HepG2 (cell line): ENCODE data around the gene PIGV. TPM values are rescaled to one million over a fixed set of nuclear protein-coding genes. Genes with fewer than 3 reads are reported as not detected.

Experiments
- ATAC-seq: fragments of 200-7000 bp; cut with Tn5 transposase; 3 replicates; pipeline ENCODE4 v1.9.1; 2020; ENCODE audit warnings: mild to moderate bottlenecking, moderate library complexity
- BruUV-seq: library from RNA; stranded (reverse); fragments of 400-500 nt; replicated peaks from 2 replicates; lab custom pipeline; 2021; lab: Mats Ljungman, UMichigan
- CTCF ChIA-PET: fragments of 300-600 bp; formaldehyde crosslinking; extraction: SDS; loops from one replicate; lab custom pipeline; 2021; ENCODE audit warnings: low total read pairs, inconsistent platforms, low intra/inter-chr PET ratio; lab: Yijun Ruan, JAX
- POLR2A ChIA-PET: fragments of 350-600 bp; sonication (Branson Sonifier 250); formaldehyde crosslinking; loops from one replicate; lab custom pipeline; 2020; ENCODE audit warnings: antibody characterized with exemption, inconsistent platforms; lab: Yijun Ruan, JAX
- DNase-seq: peaks from one replicate; pipeline ENCODE4 v3.0.0-alpha.2; 2015; ENCODE audit warnings: low spot score
- FAIRE-seq: peaks from 3 replicates; lab custom pipeline; 2011; peaks lifted over from hg19 to GRCh38; lab: Jason Lieb, UNC
- H2AFZ ChIP-seq: one replicate; pipeline ENCODE4 v1.6.1; 2011; ENCODE audit warnings: low read length, inconsistent platforms
- H3K27ac ChIP-seq: fragments of 300-600 bp; 3 replicates; pipeline ENCODE4 v1.8.0; 2011; ENCODE audit warnings: mixed run types, mild to moderate bottlenecking, mixed read lengths, low read length, inconsistent platforms; ENCODE audit not compliant: insufficient read depth; ENCODE audit errors: extremely low read length
- H3K27me3 ChIP-seq, 2 experiments: fragments of 200-600 bp in 1 of 2; 2 replicates in 1 of 2; 3 replicates in 1 of 2; pipeline versions ENCODE4 v1.6.0 to v1.8.0; 2011; ENCODE audit warnings: low read length in 2 of 2, mild to moderate bottlenecking in 2 of 2, moderate library complexity in 2 of 2, inconsistent platforms in 1 of 2; ENCODE audit not compliant: insufficient read depth in 2 of 2, control insufficient read depth in 1 of 2
- H3K36me3 ChIP-seq, 2 experiments: fragments of 200-600 bp in 1 of 2; replicated peaks in 1 of 2; 2 replicates in 1 of 2; 3 replicates in 1 of 2; pipeline versions ENCODE4 v1.5.1 to v1.8.0; 2011; ENCODE audit warnings: low read length in 2 of 2, inconsistent platforms in 1 of 2; ENCODE audit not compliant: insufficient read depth in 2 of 2, control insufficient read depth in 1 of 2
- H3K4me1 ChIP-seq: 2 replicates; pipeline ENCODE4 v1.5.1; 2012; ENCODE audit warnings: low read length, inconsistent platforms; ENCODE audit not compliant: insufficient read depth
- H3K4me2 ChIP-seq: 2 replicates; pipeline ENCODE4 v1.6.0; 2011; ENCODE audit warnings: low read depth, low read length, inconsistent platforms
- H3K4me3 ChIP-seq, 3 experiments: fragments of 200-600 bp in 1 of 3; sonication (generic), shearing (Covaris generic) in 1 of 3; replicated peaks in 1 of 3; 2 replicates each; pipeline ENCODE4 v1.5.1; 2011 to 2016; ENCODE audit warnings: low read length in 3 of 3, inconsistent platforms in 2 of 3, low read depth in 2 of 3, mild to moderate bottlenecking in 2 of 3, control low read depth in 1 of 3, mixed read lengths in 1 of 3; ENCODE audit not compliant: insufficient read depth in 1 of 3
- H3K79me2 ChIP-seq: one replicate; pipeline ENCODE4 v1.6.1; 2011; ENCODE audit warnings: low read length, inconsistent platforms; ENCODE audit not compliant: insufficient read depth
- H3K9ac ChIP-seq: 2 replicates; pipeline ENCODE4 v1.6.0; 2011; ENCODE audit warnings: mild to moderate bottlenecking, low read depth, low read length, inconsistent platforms; ENCODE audit not compliant: insufficient read depth
- H3K9me3 ChIP-seq: 2 replicates; pipeline ENCODE4 v1.5.1; 2012; ENCODE audit warnings: mild to moderate bottlenecking, low read length
- H4K20me1 ChIP-seq: 2 replicates; pipeline ENCODE4 v1.6.0; 2011; ENCODE audit warnings: inconsistent platforms, mild to moderate bottlenecking, low read length, moderate library complexity; ENCODE audit not compliant: insufficient read depth
- JARID2 ChIP-seq: sonication (generic); formaldehyde crosslinking; IDR thresholded peaks from 2 replicates; pipeline ENCODE4 v1.8.1; 2023; ENCODE audit warnings: missing genetic modification reagents, inconsistent platforms; ENCODE audit not compliant: insufficient replicate concordance
- KAT8 ChIP-seq: IDR thresholded peaks from 2 replicates; pipeline ENCODE4 v1.6.1; 2016; ENCODE audit warnings: missing genetic modification reagents, missing compliant biosample characterization
- RARA ChIP-seq: IDR thresholded peaks from 2 replicates; pipeline ENCODE4 v1.6.1; 2016; ENCODE audit warnings: missing genetic modification reagents, missing compliant biosample characterization
- SETDB1 ChIP-seq: sonication (generic); formaldehyde crosslinking; IDR thresholded peaks from 2 replicates; pipeline ENCODE4 v1.5.1; 2020; ENCODE audit warnings: missing genetic modification reagents, mild to moderate bottlenecking, borderline replicate concordance
- SIN3B ChIP-seq: fragments of 150-350 bp; IDR thresholded peaks from 2 replicates; pipeline ENCODE4 v1.6.1; 2014; ENCODE audit warnings: low read length
- SRSF4 ChIP-seq: fragments of 200-400 bp; formaldehyde crosslinking; IDR thresholded peaks from one replicate; pipeline ENCODE4 v1.6.1; 2018; ENCODE audit warnings: mild to moderate bottlenecking, low read depth, low read length, moderate library complexity; ENCODE audit not compliant: poor library complexity, severe bottlenecking
- ZNF138 ChIP-seq: sonication (generic); formaldehyde crosslinking; IDR thresholded peaks from 2 replicates; pipeline ENCODE4 v1.5.0; 2020; ENCODE audit warnings: mild to moderate bottlenecking, low read depth, missing genetic modification reagents
- ZNF274 ChIP-seq: sonication (generic); formaldehyde crosslinking; IDR thresholded peaks from 2 replicates; pipeline ENCODE4 v1.5.1; 2020; ENCODE audit warnings: mild to moderate bottlenecking, missing genetic modification reagents
- ZNF296 ChIP-seq: sonication (generic); formaldehyde crosslinking; conservative IDR thresholded peaks from 2 replicates; pipeline ENCODE4 v1.5.0; 2020; ENCODE audit warnings: mild to moderate bottlenecking, missing genetic modification reagents
- ZNF629 ChIP-seq: sonication (generic); formaldehyde crosslinking; conservative IDR thresholded peaks from 2 replicates; pipeline ENCODE4 v1.5.0; 2020; ENCODE audit warnings: missing genetic modification reagents
- ZNF781 ChIP-seq: sonication (generic); formaldehyde crosslinking; IDR thresholded peaks from 2 replicates; pipeline ENCODE4 v1.5.1; 2020; ENCODE audit warnings: borderline replicate concordance, mild to moderate bottlenecking, missing genetic modification reagents; ENCODE audit errors: not compliant biosample characterization
- WGBS: methylation state at CpG from one replicate; pipeline ENCODE4 v1.1.6; 2017; ENCODE audit warnings: low lambda C conversion rate; 5-methylcytosine and 5-hydroxymethylcytosine counted together
- in situ Hi-C: cut with HindIII; loops from 2 replicates; pipeline ENCODE4 v1.10.0; 2017; ENCODE audit warnings: low pct_unique_long_range_greater_than_20kb; ENCODE audit not compliant: extremely low pct_ligation_motif_present
- intact Hi-C: fragments of 100-400 bp; cut with micrococcal nuclease; formaldehyde crosslinking; loops from one replicate; pipeline ENCODE4 v1.10.0; 2022; ENCODE audit not compliant: unreplicated experiment
- polyA plus RNA-seq, 8 experiments: library from polyadenylated mRNA; depleted of rRNA in 3 of 8; stranded (reverse) in 7 of 8; unstranded in 1 of 8; fragments of >200 nt; fragmentation: Illumina TruSeq in 4 of 8; extraction: Trizol in 4 of 8; gene quantifications; 2 replicates each; pipeline versions ENCODE4 v1.2.1 to v1.2.3, GENCODE V29; 2011 to 2016; ENCODE audit warnings: low read depth in 4 of 8, missing spikeins in 1 of 8, mixed read lengths in 1 of 8; ENCODE audit not compliant: insufficient read depth in 1 of 8
- total RNA-seq, 5 experiments: library from RNA; depleted of rRNA; stranded (reverse); fragments of >200 nt; fragmentation: Illumina TruSeq; extraction: Trizol; gene quantifications; 2 replicates each; pipeline ENCODE4 v1.2.3, GENCODE V29; 2016; ENCODE audit warnings: low read depth in 1 of 5
- TF ChIP-seq, protein P1 (sequence below): IDR thresholded peaks from 2 replicates; pipeline ENCODE4 v1.6.1; 2016; ENCODE audit warnings: mild to moderate bottlenecking, missing biosample characterization, missing genetic modification reagents

PIGV gene
- total and polyA plus RNA-seq, 2 of the 13 experiments (the other 11 are each of a cell fraction or from before 2014, with no cell fraction given) = 13.5 to 22.7 TPM

DNA sequence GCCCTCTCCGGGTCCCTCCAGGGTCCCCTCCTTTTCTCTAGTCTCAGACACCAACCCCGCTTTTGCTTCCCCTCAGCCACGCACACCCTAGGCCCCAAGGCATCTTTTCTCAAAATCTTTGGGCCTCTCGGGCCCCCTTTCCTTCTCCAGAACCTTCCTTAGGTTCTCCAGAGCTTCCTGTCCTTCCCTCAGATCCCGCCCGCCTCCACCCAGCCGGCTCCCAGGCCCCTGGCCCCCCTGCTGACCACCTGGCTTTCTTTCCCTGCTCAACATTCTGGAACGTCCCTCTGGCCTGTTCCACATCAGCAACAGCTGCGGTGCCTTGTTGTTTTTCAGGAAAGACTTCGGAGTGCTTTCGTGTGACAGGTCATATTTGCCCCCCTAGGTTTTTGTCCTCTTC is 39.9 kb downstream of the PIGV start:
- POLR2A ChIA-PET = interaction anchor here (1.3 kb wide), 1 partner anchor 37 kb away, joined by 4 read pairs; no protein-coding TSS in a partner anchor
- no peaks in the 10 kb centered on the region; a peak in 1 of 5 replicates for H3K27me3 ChIP-seq
- WGBS = 82% methylated on average over 11 of the region's 11 CpGs
- peak overlapping the region; percentile 70; the same call in 1 of the 2 replicates for H3K9ac ChIP-seq
- no peak for TF ChIP-seq KAT8 (CRISPR knock-in tag)
- TF ChIP-seq, protein P1, sequence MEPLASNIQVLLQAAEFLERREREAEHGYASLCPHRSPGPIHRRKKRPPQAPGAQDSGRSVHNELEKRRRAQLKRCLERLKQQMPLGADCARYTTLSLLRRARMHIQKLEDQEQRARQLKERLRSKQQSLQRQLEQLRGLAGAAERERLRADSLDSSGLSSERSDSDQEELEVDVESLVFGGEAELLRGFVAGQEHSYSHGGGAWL (CRISPR knock-in tag) = no peak
- TF ChIP-seq RARA (CRISPR knock-in tag) = no peak
- no peak for TF ChIP-seq SIN3B
- no peak for TF ChIP-seq JARID2 (CRISPR knock-in tag)
- H3K4me2 ChIP-seq = peak overlapping the region; percentile 85
- DNase-seq (no peak), ATAC-seq (no peak), FAIRE-seq (no peak)
- peaks cover 4% of the 10 kb centered on the region; the same call in 1 of the 2 replicates for H4K20me1 ChIP-seq
- H3K4me1 ChIP-seq = peaks cover 81% of the 10 kb centered on the region
- CTCF ChIA-PET = no interaction called here
- H3K79me2 ChIP-seq = peaks cover 23% of the 10 kb centered on the region
- H3K4me3 ChIP-seq = peak overlapping the region; percentile 77 to 83 (median 79)
- intact Hi-C loops (no loop called here), in situ Hi-C loops (no loop called here)
- BruUV-seq = no TSS peak
- no peaks in the 10 kb centered on the region for H3K9me3 ChIP-seq
- H2AFZ ChIP-seq = no peak overlapping the region
- no peak overlapping the region for H3K27ac ChIP-seq
- peaks cover 3 to 5% of the 10 kb centered on the region in 2 experiments; a peak in 3 of 5 replicates for H3K36me3 ChIP-seq

DNA sequence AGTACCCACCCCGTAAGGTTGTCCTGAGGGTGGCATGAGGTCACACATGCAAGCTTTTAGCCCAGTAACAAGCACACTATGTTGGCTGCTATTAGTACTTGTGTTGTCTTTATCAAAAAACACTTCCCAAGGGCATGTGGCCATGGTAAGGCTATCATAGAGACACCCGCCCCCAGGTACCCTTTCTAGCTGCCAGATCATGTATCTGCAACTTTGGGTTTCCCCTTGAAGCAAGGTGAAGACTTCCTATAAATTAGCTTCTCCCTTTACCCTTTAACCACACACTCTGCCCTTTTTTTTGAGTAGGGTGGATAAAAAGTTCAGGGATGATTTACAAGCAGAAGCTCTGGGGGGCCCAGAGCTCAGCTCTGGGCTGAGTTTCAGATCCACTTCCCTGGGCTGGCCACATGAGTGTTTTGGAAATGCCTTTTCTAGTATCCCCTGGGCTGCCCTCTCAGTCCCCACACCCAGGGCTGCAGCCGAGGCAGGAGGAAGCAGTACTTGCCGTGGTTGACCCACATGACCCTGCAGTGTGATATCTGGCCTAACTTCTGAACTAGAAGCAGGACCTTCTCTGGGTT is 40.8 kb downstream of the PIGV start:
- Histone ChIP-seq H4K20me1 (peaks cover 4% of the 10 kb centered on the region; the same call in 1 of the 2 replicates), H3K79me2 (peaks cover 23% of the 10 kb centered on the region), H3K4me3 (peak overlapping the region in 1 of 3 experiments; percentile 5; a peak in 1 of 6 replicates)
- no peak for DNase-seq
- TSS peak; percentile 48 for BruUV-seq
- intact Hi-C loops = no loop called here
- TF ChIP-seq ZNF274 (CRISPR knock-in tag) = no peak
- no peak for TF ChIP-seq ZNF138 (CRISPR knock-in tag)
- TF ChIP-seq ZNF629 (CRISPR knock-in tag) = no peak
- no peak for TF ChIP-seq SETDB1 (CRISPR knock-in tag)
- no peak for TF ChIP-seq SRSF4
- no peak for TF ChIP-seq ZNF781 (CRISPR knock-in tag)
- TF ChIP-seq ZNF296 = no peak
- TF ChIP-seq, all 625 proteins: peak for 0
- H3K4me2 ChIP-seq = peak overlapping the region; percentile 48
- H3K4me1 ChIP-seq = peaks cover 76% of the 10 kb centered on the region
- in situ Hi-C loops = no loop called here
- FAIRE-seq (no peak), ATAC-seq (no peak)
- H3K36me3 ChIP-seq = peaks cover 6 to 14% of the 10 kb centered on the region in 2 experiments
- peak overlapping the region; percentile 8 for H3K27ac ChIP-seq
- no peaks in the 10 kb centered on the region for H3K9me3 ChIP-seq
- H3K27me3 ChIP-seq = no peaks in the 10 kb centered on the region; a peak in 1 of 5 replicates
- no peak overlapping the region for H2AFZ ChIP-seq
- 58% methylated on average over 4 of the region's 4 CpGs for WGBS
- H3K9ac ChIP-seq = peak overlapping the region; percentile 5; the same call in 1 of the 2 replicates
- CTCF ChIA-PET = no interaction called here
- POLR2A ChIA-PET = interaction anchor here (0.9 to 1.3 kb wide), 2 partner anchors 10 to 37 kb away, joined by 3 to 4 read pairs; no protein-coding TSS in a partner anchor
